ENCODE data around the gene DCLK1. TPM values are rescaled to one million over a fixed set of nuclear protein-coding genes. Genes with fewer than 3 reads are reported as not detected.

DCLK1 gene
- total and polyA plus RNA-seq, 9 donors: 42.0 to 109 (median 87.9) TPM

- no peaks in the 10 kb centered on the region for H3K9me3 ChIP-seq (replicated peaks; ENCODE audit: control insufficient read depth, low read depth, low read length)
- no peak overlapping the region for H3K4me3 ChIP-seq (ENCODE audit: low read length)
- DNase-seq: no peak
- 71% methylated on average over 4 of the region's 8 CpGs for WGBS (ENCODE audit: insufficient coverage)
- H3K4me1 ChIP-seq (ENCODE audit: control insufficient read depth, insufficient read depth, low read length): peaks cover 7% of the 10 kb centered on the region
- no peaks in the 10 kb centered on the region for H3K36me3 ChIP-seq (ENCODE audit: control insufficient read depth, insufficient read depth, low read length)
- no peaks in the 10 kb centered on the region for H3K27me3 ChIP-seq (ENCODE audit: control insufficient read depth, insufficient read depth, low read length)
- no peak overlapping the region for H3K27ac ChIP-seq (ENCODE audit: low read length)
Observed at GRCh38 chr13:36031490-36031889, 99.7 kb downstream of the DCLK1 start.

- Histone ChIP-seq H3K36me3 (ENCODE audit: control insufficient read depth, insufficient read depth, low read length) (no peaks in the 10 kb centered on the region), H3K9me3 (replicated peaks; ENCODE audit: control insufficient read depth, low read depth, low read length) (no peaks in the 10 kb centered on the region), H3K27me3 (ENCODE audit: control insufficient read depth, insufficient read depth, low read length) (no peaks in the 10 kb centered on the region), H3K4me1 (ENCODE audit: control insufficient read depth, insufficient read depth, low read length) (peaks cover 7% of the 10 kb centered on the region), H3K4me3 (ENCODE audit: low read length) (no peak overlapping the region), H3K27ac (ENCODE audit: low read length) (peak overlapping the region; percentile 54)
- peak; percentile 75 for DNase-seq
- 66% methylated on average over 5 of the region's 8 CpGs for WGBS (ENCODE audit: insufficient coverage)
Observed at GRCh38 chr13:36030670-36031331, 100.4 kb downstream of the DCLK1 start.

- Histone ChIP-seq H3K4me3 (ENCODE audit: low read length) (no peak overlapping the region), H3K9me3 (replicated peaks; ENCODE audit: control insufficient read depth, low read depth, low read length) (no peaks in the 10 kb centered on the region), H3K27ac (ENCODE audit: low read length) (no peak overlapping the region), H3K4me1 (ENCODE audit: control insufficient read depth, insufficient read depth, low read length) (peaks cover 7% of the 10 kb centered on the region), H3K27me3 (ENCODE audit: control insufficient read depth, insufficient read depth, low read length) (no peaks in the 10 kb centered on the region), H3K36me3 (ENCODE audit: control insufficient read depth, insufficient read depth, low read length) (no peaks in the 10 kb centered on the region)
- DNase-seq: no peak
- 100% methylated on average over 3 of the region's 6 CpGs for WGBS (ENCODE audit: insufficient coverage)
Observed at GRCh38 chr13:36029166-36029565, 102.0 kb downstream of the DCLK1 start.

GRCh38 chr13:36028359-36029025 lies 102.7 kb downstream of the DCLK1 start:
- DNase-seq: no peak
- H3K9me3 ChIP-seq (replicated peaks; ENCODE audit: control insufficient read depth, low read depth, low read length): no peaks in the 10 kb centered on the region
- H3K36me3 ChIP-seq (ENCODE audit: control insufficient read depth, insufficient read depth, low read length): no peaks in the 10 kb centered on the region
- no peak overlapping the region for H3K27ac ChIP-seq (ENCODE audit: low read length)
- peaks cover 7% of the 10 kb centered on the region for H3K4me1 ChIP-seq (ENCODE audit: control insufficient read depth, insufficient read depth, low read length)
- H3K4me3 ChIP-seq (ENCODE audit: low read length): no peak overlapping the region
- 82% methylated on average over 4 of the region's 6 CpGs for WGBS (ENCODE audit: insufficient coverage)
- H3K27me3 ChIP-seq (ENCODE audit: control insufficient read depth, insufficient read depth, low read length): no peaks in the 10 kb centered on the region

- Histone ChIP-seq H3K9me3 (replicated peaks; ENCODE audit: control insufficient read depth, low read depth, low read length) (peaks cover 2% of the 10 kb centered on the region), H3K27me3 (ENCODE audit: control insufficient read depth, insufficient read depth, low read length) (no peaks in the 10 kb centered on the region), H3K4me1 (ENCODE audit: control insufficient read depth, insufficient read depth, low read length) (peaks cover 5% of the 10 kb centered on the region), H3K36me3 (ENCODE audit: control insufficient read depth, insufficient read depth, low read length) (no peaks in the 10 kb centered on the region), H3K27ac (ENCODE audit: low read length) (no peak overlapping the region), H3K4me3 (ENCODE audit: low read length) (no peak overlapping the region)
- WGBS (ENCODE audit: insufficient coverage): no CpG with 5 or more reads among the region's 2 CpGs
- DNase-seq: peak; percentile 74
Observed at GRCh38 chr13:36026531-36026930, 104.7 kb downstream of the DCLK1 start.

GRCh38 chr13:36014763-36015162 lies 116.4 kb downstream of the DCLK1 start:
- Histone ChIP-seq H3K4me3 (ENCODE audit: low read length) (no peak overlapping the region), H3K36me3 (ENCODE audit: control insufficient read depth, insufficient read depth, low read length) (no peaks in the 10 kb centered on the region), H3K9me3 (replicated peaks; ENCODE audit: control insufficient read depth, low read depth, low read length) (peaks cover 2% of the 10 kb centered on the region), H3K4me1 (ENCODE audit: control insufficient read depth, insufficient read depth, low read length) (no peaks in the 10 kb centered on the region), H3K27ac (ENCODE audit: low read length) (no peak overlapping the region), H3K27me3 (ENCODE audit: control insufficient read depth, insufficient read depth, low read length) (no peaks in the 10 kb centered on the region)
- 88% methylated on average over 1 of the region's 3 CpGs for WGBS (ENCODE audit: insufficient coverage)
- DNase-seq: no peak

GRCh38 chr13:36006894-36007675 lies 124.1 kb downstream of the DCLK1 start:
- H3K4me1 ChIP-seq (ENCODE audit: control insufficient read depth, insufficient read depth, low read length): no peaks in the 10 kb centered on the region
- DNase-seq: peak; percentile 76
- no peaks in the 10 kb centered on the region for H3K27me3 ChIP-seq (ENCODE audit: control insufficient read depth, insufficient read depth, low read length)
- peaks cover 6% of the 10 kb centered on the region for H3K9me3 ChIP-seq (replicated peaks; ENCODE audit: control insufficient read depth, low read depth, low read length)
- no peak overlapping the region for H3K27ac ChIP-seq (ENCODE audit: low read length)
- no CpG with 5 or more reads among the region's 5 CpGs for WGBS (ENCODE audit: insufficient coverage)
- no peak overlapping the region for H3K4me3 ChIP-seq (ENCODE audit: low read length)
- H3K36me3 ChIP-seq (ENCODE audit: control insufficient read depth, insufficient read depth, low read length): no peaks in the 10 kb centered on the region

GRCh38 chr13:36006347-36006746 lies 124.8 kb downstream of the DCLK1 start:
- WGBS (ENCODE audit: insufficient coverage): 94% methylated on average over 3 of the region's 4 CpGs
- no peak for DNase-seq

GRCh38 chr13:36001561-36001960 lies 129.6 kb downstream of the DCLK1 start:
- no peak overlapping the region for H3K4me3 ChIP-seq (ENCODE audit: low read length)
- no CpG with 5 or more reads among the region's 2 CpGs for WGBS (ENCODE audit: insufficient coverage)
- H3K27ac ChIP-seq (ENCODE audit: low read length): no peak overlapping the region
- H3K36me3 ChIP-seq (ENCODE audit: control insufficient read depth, insufficient read depth, low read length): peaks cover 2% of the 10 kb centered on the region
- DNase-seq: no peak
- no peaks in the 10 kb centered on the region for H3K27me3 ChIP-seq (ENCODE audit: control insufficient read depth, insufficient read depth, low read length)
- H3K9me3 ChIP-seq (replicated peaks; ENCODE audit: control insufficient read depth, low read depth, low read length): peaks cover 6% of the 10 kb centered on the region
- no peaks in the 10 kb centered on the region for H3K4me1 ChIP-seq (ENCODE audit: control insufficient read depth, insufficient read depth, low read length)

More at GRCh38 chr13:36006347-36006746, 124.8 kb downstream of the DCLK1 start:
- H3K9me3 ChIP-seq (replicated peaks; ENCODE audit: control insufficient read depth, low read depth, low read length): peaks cover 6% of the 10 kb centered on the region
- H3K4me3 ChIP-seq (ENCODE audit: low read length): no peak overlapping the region
- no peak overlapping the region for H3K27ac ChIP-seq (ENCODE audit: low read length)
- no peaks in the 10 kb centered on the region for H3K27me3 ChIP-seq (ENCODE audit: control insufficient read depth, insufficient read depth, low read length)
- no peaks in the 10 kb centered on the region for H3K4me1 ChIP-seq (ENCODE audit: control insufficient read depth, insufficient read depth, low read length)
- peaks cover under 1% of the 10 kb centered on the region for H3K36me3 ChIP-seq (ENCODE audit: control insufficient read depth, insufficient read depth, low read length)

GRCh38 chr13:36000028-36000427 lies 131.2 kb downstream of the DCLK1 start:
- no peak overlapping the region for H3K27ac ChIP-seq (ENCODE audit: low read length)
- peaks cover 3% of the 10 kb centered on the region for H3K9me3 ChIP-seq (replicated peaks; ENCODE audit: control insufficient read depth, low read depth, low read length)
- peaks cover 2% of the 10 kb centered on the region for H3K4me1 ChIP-seq (ENCODE audit: control insufficient read depth, insufficient read depth, low read length)
- no peak for DNase-seq
- H3K4me3 ChIP-seq (ENCODE audit: low read length): no peak overlapping the region
- H3K36me3 ChIP-seq (ENCODE audit: control insufficient read depth, insufficient read depth, low read length): peaks cover 2% of the 10 kb centered on the region
- WGBS (ENCODE audit: insufficient coverage): 73% methylated on average over 1 of the region's 2 CpGs
- no peaks in the 10 kb centered on the region for H3K27me3 ChIP-seq (ENCODE audit: control insufficient read depth, insufficient read depth, low read length)
